B cell (primary cell): ENCODE measurements around the gene G2E3. TPM values are rescaled to one million over a fixed set of nuclear protein-coding genes. Genes with fewer than 3 reads are reported as not detected.
"Not testable (repeated sequence)": the region's sequence is repeated elsewhere in the genome, so short reads cannot be mapped to it uniquely, and the experiment has no call there.

Experiments
- ATAC-seq: fragments of 200-7000 bp; cut with Tn5 transposase; one replicate; pipeline ENCODE4 v1.10.0; 2021; ENCODE audit warnings: low read depth, mild to moderate bottlenecking, moderate number of reproducible peaks, moderate library complexity
- CTCF ChIA-PET: fragments of 350-600 bp; sonication (Branson Sonifier 250); formaldehyde crosslinking; loops from one replicate; lab custom pipeline; 2021; ENCODE audit warnings: antibody characterized with exemption, inconsistent platforms; lab: Charles Lee
- POLR2A ChIA-PET: fragments of 350-600 bp; sonication (Branson Sonifier 250); formaldehyde crosslinking; loops from one replicate; lab custom pipeline; 2021; ENCODE audit warnings: antibody characterized with exemption; lab: Charles Lee
- DNase-seq: peaks from one replicate; pipeline ENCODE4 v3.0.0; 2013
- H2AFZ ChIP-seq: 2 replicates; pipeline ENCODE4 v1.6.1; 2012; ENCODE audit warnings: mild to moderate bottlenecking, low read depth, low read length; ENCODE audit not compliant: insufficient read depth, poor library complexity, severe bottlenecking
- H3K27ac ChIP-seq, 2 donors: 1 replicate in 1 of 2; 2 replicates in 1 of 2; pipeline ENCODE4 v1.5.1; 2012 to 2013; ENCODE audit warnings: low read length in 2 of 2, mild to moderate bottlenecking in 2 of 2, moderate library complexity in 1 of 2
- H3K27me3 ChIP-seq, 4 experiments: fragments of 200-600 bp in 1 of 4; sonication (generic) in 1 of 4; replicated peaks in 1 of 4; 1 replicate in 2 of 4; 2 replicates in 2 of 4; pipeline versions ENCODE4 v1.6.1 to v1.7.0; 2013 to 2016; ENCODE audit warnings: low read length in 3 of 4, mild to moderate bottlenecking in 2 of 4, mixed read lengths in 1 of 4, moderate library complexity in 1 of 4; ENCODE audit not compliant: insufficient read depth in 4 of 4, control insufficient read depth in 3 of 4; ENCODE audit errors: control extremely low read depth in 1 of 4
- H3K36me3 ChIP-seq, 2 experiments: replicated peaks in 1 of 2; 1 replicate in 1 of 2; 2 replicates in 1 of 2; pipeline versions ENCODE4 v1.6.1 to v1.7.1; 2013; ENCODE audit warnings: low read length in 1 of 2; ENCODE audit not compliant: insufficient read depth in 2 of 2, control insufficient read depth in 1 of 2; ENCODE audit errors: control extremely low read depth in 1 of 2, extremely low read depth in 1 of 2
- H3K4me1 ChIP-seq, 2 donors: fragments of 200-600 bp in 1 of 2; sonication (generic) in 1 of 2; 1 replicate in 1 of 2; 2 replicates in 1 of 2; pipeline versions ENCODE4 v1.5.1 to v1.6.1; 2013 to 2017; ENCODE audit warnings: low read length in 2 of 2; ENCODE audit not compliant: control insufficient read depth in 2 of 2, insufficient read depth in 2 of 2
- H3K4me2 ChIP-seq: replicated peaks from 2 replicates; pipeline ENCODE3; 2012; ENCODE audit warnings: mild to moderate bottlenecking, low read depth, low read length; ENCODE audit not compliant: poor library complexity, severe bottlenecking
- H3K4me3 ChIP-seq, 5 experiments: fragments of 200-600 bp in 1 of 5; sonication (generic) in 1 of 5; 1 replicate in 3 of 5; 2 replicates in 2 of 5; pipeline versions ENCODE4 v1.5.1 to v1.7.0; 2011 to 2016; ENCODE audit warnings: low read length in 4 of 5, mild to moderate bottlenecking in 4 of 5, low read depth in 2 of 5, control low read depth in 1 of 5, moderate library complexity in 1 of 5; ENCODE audit not compliant: insufficient read depth in 1 of 5; ENCODE audit errors: control extremely low read depth in 1 of 5, extremely low read depth in 1 of 5
- H3K79me2 ChIP-seq: fragments of 200-600 bp; sonication (generic); one replicate; pipeline ENCODE4 v1.6.0; 2016; ENCODE audit warnings: low read length; ENCODE audit not compliant: control insufficient read depth, insufficient read depth
- H3K9ac ChIP-seq: fragments of 200-600 bp; sonication (generic); 2 replicates; pipeline ENCODE4 v1.6.1; 2017; ENCODE audit warnings: mild to moderate bottlenecking, low read length, moderate library complexity
- H3K9me3 ChIP-seq, 3 donors: one replicate each; pipeline versions ENCODE4 v1.6.1 to v1.7.1; 2013; ENCODE audit warnings: low read length in 2 of 3; ENCODE audit not compliant: control insufficient read depth in 2 of 3, insufficient read depth in 1 of 3; ENCODE audit errors: control extremely low read depth in 1 of 3
- H4K20me1 ChIP-seq: 2 replicates; pipeline ENCODE4 v1.6.0; 2012; ENCODE audit warnings: mild to moderate bottlenecking, low read length; ENCODE audit not compliant: insufficient read depth, control insufficient read depth, poor library complexity, severe bottlenecking
- H3K27ac Mint-ChIP-seq: one replicate; pipeline ENCODE4 v1.8.0; 2021; ENCODE audit warnings: mixed read lengths
- H3K27me3 Mint-ChIP-seq: one replicate; pipeline ENCODE4 v1.8.0; 2021; ENCODE audit warnings: mixed read lengths
- H3K4me1 Mint-ChIP-seq: one replicate; pipeline ENCODE4 v1.8.0; 2021; ENCODE audit warnings: mixed read lengths
- H3K4me3 Mint-ChIP-seq: one replicate; pipeline ENCODE4 v1.8.0; 2021; ENCODE audit warnings: mixed read lengths
- H3K9me3 Mint-ChIP-seq: one replicate; pipeline ENCODE4 v1.8.0; 2022; ENCODE audit warnings: mixed read lengths; ENCODE audit not compliant: insufficient read depth
- EZH2 ChIP-seq: IDR thresholded peaks from 2 replicates; pipeline ENCODE4 v1.6.1; 2012; ENCODE audit warnings: borderline replicate concordance, low read depth, mild to moderate bottlenecking, moderate library complexity, low read length; ENCODE audit not compliant: insufficient read depth, poor library complexity, severe bottlenecking
- WGBS: methylation state at CpG from one replicate; pipeline ENCODE4 v1.1.5; 2013; ENCODE audit warnings: missing lambda C conversion rate; ENCODE audit not compliant: insufficient coverage; 5-methylcytosine and 5-hydroxymethylcytosine counted together
- intact Hi-C: fragments of 100-400 bp; cut with micrococcal nuclease; formaldehyde crosslinking; loops from one replicate; pipeline ENCODE4 v1.10.0; 2022
- polyA plus RNA-seq: library from polyadenylated mRNA; depleted of rRNA; stranded (reverse); fragments of >200 nt; gene quantifications from 2 replicates; pipeline ENCODE4 v1.2.3, GENCODE V29; 2012
- total RNA-seq, 2 donors: library from RNA; stranded (reverse); fragments of 120-200 nt in 1 of 2; gene quantifications; 1 replicate in 1 of 2; 2 replicates in 1 of 2; pipeline versions ENCODE4 v1.2.3 to v1.2.4, GENCODE V29; 2013 to 2022
- TF ChIP-seq, protein P1 (sequence below): fragments of 200-600 bp; IDR thresholded peaks from one replicate; pipeline ENCODE4 v1.8.0; 2022; ENCODE audit warnings: antibody characterized with exemption, mild to moderate bottlenecking

The G2E3 gene
- total and polyA plus RNA-seq, 2 donors (not counting 1 experiment from before 2014, with no cell fraction given): 6.2 to 29.2 TPM

DNA sequence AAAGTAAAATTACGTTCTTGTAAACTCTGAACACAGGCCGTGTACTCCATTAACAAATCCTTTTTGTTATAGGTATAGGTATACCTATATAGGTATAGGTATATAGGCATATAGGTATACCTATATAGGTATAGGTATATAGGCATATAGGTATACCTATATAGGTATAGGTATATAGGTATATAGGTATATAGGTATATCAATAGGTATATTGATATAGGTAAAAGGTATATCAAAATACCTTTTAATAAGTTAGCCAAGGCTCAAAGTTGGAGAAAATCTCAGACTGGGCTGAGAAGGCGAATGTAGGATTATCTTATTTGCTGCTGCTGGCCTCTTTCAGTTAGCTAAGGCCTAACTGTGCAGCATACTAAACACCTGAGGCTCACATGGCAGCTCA is 66.6 kb downstream of the G2E3 start:
- no peak overlapping the region for H3K9ac ChIP-seq
- H3K27ac ChIP-seq: no peak overlapping the region
- Mint-ChIP-seq H3K4me1 (peaks cover 50% of the 10 kb centered on the region), H3K9me3 (no peaks in the 10 kb centered on the region), H3K27me3 (no peaks in the 10 kb centered on the region), H3K4me3 (no peak overlapping the region), H3K27ac (no peak overlapping the region)
- H3K4me1 ChIP-seq: peaks cover 12 to 28% of the 10 kb centered on the region in 2 donors
- ChIA-PET CTCF (interaction anchor here (0.7 kb wide), 1 partner anchor 932 kb away, joined by 3 read pairs; no protein-coding TSS in a partner anchor), POLR2A (no interaction called here)
- peaks cover 0 to 4% of the 10 kb centered on the region in 2 experiments for H3K36me3 ChIP-seq
- no peaks in the 10 kb centered on the region for H3K27me3 ChIP-seq
- no peak overlapping the region for H2AFZ ChIP-seq
- peaks cover 22% of the 10 kb centered on the region for H4K20me1 ChIP-seq
- no peak for TF ChIP-seq EZH2
- TF ChIP-seq, protein P1, sequence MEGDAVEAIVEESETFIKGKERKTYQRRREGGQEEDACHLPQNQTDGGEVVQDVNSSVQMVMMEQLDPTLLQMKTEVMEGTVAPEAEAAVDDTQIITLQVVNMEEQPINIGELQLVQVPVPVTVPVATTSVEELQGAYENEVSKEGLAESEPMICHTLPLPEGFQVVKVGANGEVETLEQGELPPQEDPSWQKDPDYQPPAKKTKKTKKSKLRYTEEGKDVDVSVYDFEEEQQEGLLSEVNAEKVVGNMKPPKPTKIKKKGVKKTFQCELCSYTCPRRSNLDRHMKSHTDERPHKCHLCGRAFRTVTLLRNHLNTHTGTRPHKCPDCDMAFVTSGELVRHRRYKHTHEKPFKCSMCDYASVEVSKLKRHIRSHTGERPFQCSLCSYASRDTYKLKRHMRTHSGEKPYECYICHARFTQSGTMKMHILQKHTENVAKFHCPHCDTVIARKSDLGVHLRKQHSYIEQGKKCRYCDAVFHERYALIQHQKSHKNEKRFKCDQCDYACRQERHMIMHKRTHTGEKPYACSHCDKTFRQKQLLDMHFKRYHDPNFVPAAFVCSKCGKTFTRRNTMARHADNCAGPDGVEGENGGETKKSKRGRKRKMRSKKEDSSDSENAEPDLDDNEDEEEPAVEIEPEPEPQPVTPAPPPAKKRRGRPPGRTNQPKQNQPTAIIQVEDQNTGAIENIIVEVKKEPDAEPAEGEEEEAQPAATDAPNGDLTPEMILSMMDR: no peak
- no peak overlapping the region for H3K4me2 ChIP-seq
- intact Hi-C loops: no loop called here
- ATAC-seq: no peak
- DNase-seq: no peak
- no peaks in the 10 kb centered on the region for H3K9me3 ChIP-seq
- WGBS: 83% methylated on average over 1 of the region's 3 CpGs
- H3K4me3 ChIP-seq: no peak overlapping the region
- peaks cover 88% of the 10 kb centered on the region for H3K79me2 ChIP-seq

DNA sequence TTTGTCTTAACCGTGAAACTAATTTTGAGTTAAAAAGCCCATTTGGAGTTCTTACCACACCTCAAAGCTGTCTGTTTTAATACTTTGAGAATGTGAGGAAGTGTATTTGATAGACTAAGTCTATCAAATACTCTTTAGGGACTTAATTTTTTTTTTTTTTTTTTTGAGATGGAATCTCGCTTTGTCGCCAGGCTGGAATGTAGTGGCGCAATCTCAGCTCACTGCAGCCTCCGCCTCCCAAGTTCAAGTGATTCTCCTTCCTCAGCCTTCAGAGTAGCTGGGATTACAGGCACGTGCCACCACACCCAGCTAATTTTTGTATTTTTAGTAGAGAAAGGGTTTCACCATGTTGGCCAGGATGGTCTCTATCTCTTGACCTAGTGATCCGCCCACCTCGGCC is 70.5 kb downstream of the G2E3 start:
- H3K4me3 ChIP-seq, intact Hi-C loops, H3K27me3 Mint-ChIP-seq, H3K27me3 ChIP-seq, H3K4me2 ChIP-seq, ATAC-seq, POLR2A ChIA-PET, H3K27ac ChIP-seq, H3K9me3 ChIP-seq, H2AFZ ChIP-seq, H3K4me1 ChIP-seq, H3K4me3 Mint-ChIP-seq, H3K9me3 Mint-ChIP-seq, CTCF ChIA-PET, DNase-seq, H3K9ac ChIP-seq, H3K27ac Mint-ChIP-seq: not testable (repeated sequence)
- peaks cover 25% of the 10 kb centered on the region for H3K4me1 Mint-ChIP-seq
- peaks cover 28% of the 10 kb centered on the region for H4K20me1 ChIP-seq
- WGBS: no CpG with 5 or more reads among the region's 8 CpGs
- H3K79me2 ChIP-seq: peaks cover 58% of the 10 kb centered on the region
- H3K36me3 ChIP-seq: peaks cover 5 to 18% of the 10 kb centered on the region in 2 experiments
